ENCODE data around the gene BHLHE23. TPM values are rescaled to one million over a fixed set of nuclear protein-coding genes. Genes with fewer than 3 reads are reported as not detected.

BHLHE23 gene
- total and polyA plus RNA-seq, 12 donors = 0.03 TPM; not detected in 11

DNA sequence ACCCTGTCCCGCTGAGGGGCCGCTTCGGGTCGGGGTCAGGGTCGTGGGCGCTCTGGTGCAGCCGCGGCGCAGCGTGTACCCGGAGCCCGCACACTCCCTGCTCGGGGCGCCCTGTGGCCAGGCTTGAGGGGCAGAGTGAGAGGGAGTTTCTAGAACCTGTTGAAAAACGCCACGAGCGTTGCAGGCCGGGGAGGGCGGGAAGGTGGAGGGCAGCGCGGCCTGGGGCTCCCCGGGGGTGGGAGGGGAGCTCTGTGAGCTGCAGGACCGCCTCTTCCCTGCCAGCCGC, 539 bp upstream of the BHLHE23 start:
- ATAC-seq (no peak), DNase-seq (no peak)
- TF ChIP-seq, protein P1, sequence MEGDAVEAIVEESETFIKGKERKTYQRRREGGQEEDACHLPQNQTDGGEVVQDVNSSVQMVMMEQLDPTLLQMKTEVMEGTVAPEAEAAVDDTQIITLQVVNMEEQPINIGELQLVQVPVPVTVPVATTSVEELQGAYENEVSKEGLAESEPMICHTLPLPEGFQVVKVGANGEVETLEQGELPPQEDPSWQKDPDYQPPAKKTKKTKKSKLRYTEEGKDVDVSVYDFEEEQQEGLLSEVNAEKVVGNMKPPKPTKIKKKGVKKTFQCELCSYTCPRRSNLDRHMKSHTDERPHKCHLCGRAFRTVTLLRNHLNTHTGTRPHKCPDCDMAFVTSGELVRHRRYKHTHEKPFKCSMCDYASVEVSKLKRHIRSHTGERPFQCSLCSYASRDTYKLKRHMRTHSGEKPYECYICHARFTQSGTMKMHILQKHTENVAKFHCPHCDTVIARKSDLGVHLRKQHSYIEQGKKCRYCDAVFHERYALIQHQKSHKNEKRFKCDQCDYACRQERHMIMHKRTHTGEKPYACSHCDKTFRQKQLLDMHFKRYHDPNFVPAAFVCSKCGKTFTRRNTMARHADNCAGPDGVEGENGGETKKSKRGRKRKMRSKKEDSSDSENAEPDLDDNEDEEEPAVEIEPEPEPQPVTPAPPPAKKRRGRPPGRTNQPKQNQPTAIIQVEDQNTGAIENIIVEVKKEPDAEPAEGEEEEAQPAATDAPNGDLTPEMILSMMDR (IDR thresholded peaks at IDR 0.05) = no peak
- 2 to 3% methylated on average over 24 of the region's 24 CpGs for WGBS, 2 donors
- peak overlapping the region in 5 of 10 donors; percentile 10 to 36 (median 12) for H3K4me3 ChIP-seq
- H3K4me1 ChIP-seq = peaks cover 6 to 48% (median 23%) of the 10 kb centered on the region in 9 donors
- intact Hi-C loops (cut with DNase I) = loop anchor here in 6 of 10 donors (5.0 to 10.0 kb wide), 6 partner anchors 53 to 135 kb away; partner anchors contain the start of gene SLC17A9 (in 1 of the 6)
- H3K27me3 ChIP-seq = peaks cover 67 to 100% (median 100%) of the 10 kb centered on the region in 7 donors
- H3K9me3 ChIP-seq = peaks cover 0 to under 1% (median 0%) of the 10 kb centered on the region in 11 donors
- no peaks in the 10 kb centered on the region for H3K36me3 ChIP-seq
- H3K27ac ChIP-seq = no peak overlapping the region

DNA sequence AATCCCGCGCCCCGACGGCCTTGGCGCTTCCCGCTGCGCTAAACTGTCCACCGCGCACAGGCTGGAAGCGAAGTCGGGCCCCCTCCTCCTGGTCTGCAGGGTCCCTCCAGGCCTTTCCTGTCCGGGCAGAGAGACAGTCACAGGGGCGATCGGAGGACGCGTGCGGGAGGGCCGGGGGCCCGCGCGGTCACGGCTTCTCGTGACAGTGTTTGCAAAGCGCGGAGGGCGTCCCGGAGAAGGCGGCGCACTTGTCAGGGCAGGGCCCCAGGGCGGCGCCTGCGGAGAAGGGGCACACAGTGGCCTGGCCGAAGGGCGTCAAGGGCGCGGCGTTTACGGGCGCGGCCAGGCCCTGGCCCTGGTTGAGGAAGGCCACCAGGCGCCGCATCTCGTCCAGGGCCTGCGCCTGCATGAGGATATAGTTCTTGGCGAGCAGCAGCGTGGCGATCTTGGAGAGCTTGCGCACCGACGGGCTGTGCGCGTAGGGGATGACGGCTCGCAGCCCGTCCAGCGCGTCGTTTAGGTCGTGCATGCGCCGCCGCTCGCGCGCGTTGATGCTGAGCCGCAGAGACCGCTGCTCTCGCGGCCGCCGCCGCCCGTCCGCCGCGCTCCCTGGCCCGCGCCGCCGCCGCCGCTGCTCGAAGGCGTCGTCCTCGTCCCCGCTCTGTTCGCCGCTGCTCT, 763 bp downstream of the BHLHE23 start:
- H3K4me3 ChIP-seq = peak overlapping the region in 1 of 10 donors; percentile 19
- 2% methylated on average over 90 of the region's 90 CpGs for WGBS, 2 donors
- peaks cover 67 to 100% (median 100%) of the 10 kb centered on the region in 7 donors for H3K27me3 ChIP-seq
- no peak for ATAC-seq
- TF ChIP-seq, protein P1 (IDR thresholded peaks at IDR 0.05) = no peak
- no peaks in the 10 kb centered on the region for H3K9me3 ChIP-seq
- peaks cover 6 to 48% (median 23%) of the 10 kb centered on the region in 9 donors for H3K4me1 ChIP-seq
- no peaks in the 10 kb centered on the region for H3K36me3 ChIP-seq
- H3K27ac ChIP-seq = no peak overlapping the region
- intact Hi-C loops (cut with DNase I) = loop anchor here in 6 of 10 donors (5.0 to 10.0 kb wide), 6 partner anchors 51 to 134 kb away; partner anchors contain the start of gene SLC17A9 (in 1 of the 6)
- DNase-seq = peak in 1 of 2 donors; percentile 7

DNA sequence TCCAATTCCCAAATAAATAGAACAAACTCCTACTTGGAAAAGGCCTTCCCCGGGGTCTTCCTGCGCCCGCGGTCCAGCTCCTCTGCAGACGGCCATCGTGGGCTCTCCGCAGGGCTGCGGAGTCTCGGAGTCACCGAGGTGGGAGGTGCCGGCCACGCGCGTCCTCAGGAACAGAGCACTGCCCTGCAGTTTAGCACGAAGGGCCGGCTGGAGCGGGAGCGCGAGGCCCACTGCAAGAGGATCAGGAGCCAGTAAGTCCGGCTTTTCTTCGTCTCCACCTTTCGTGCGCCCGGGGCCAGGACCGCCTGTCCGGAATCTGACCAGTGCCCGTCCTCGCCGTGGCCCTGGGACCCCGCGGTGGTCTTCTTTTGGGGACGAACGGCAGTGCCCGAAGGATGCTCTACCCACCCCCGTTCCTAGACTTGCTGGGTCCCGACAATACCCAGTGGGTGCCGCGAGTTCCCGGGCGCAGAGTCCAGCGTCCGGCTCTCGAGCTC, 1.4 kb downstream of the BHLHE23 start:
- intact Hi-C loops (cut with DNase I) = loop anchor here in 6 of 10 donors (5.0 to 10.0 kb wide), 6 partner anchors 51 to 133 kb away; partner anchors contain the start of gene SLC17A9 (in 1 of the 6)

More for the DNA sequence above, 1.4 kb downstream of the BHLHE23 start:
- Histone ChIP-seq H3K4me3 (no peak overlapping the region), H3K27me3 (peaks cover 67 to 100% (median 98%) of the 10 kb centered on the region in 7 donors), H3K27ac (no peak overlapping the region), H3K4me1 (peaks cover 6 to 45% (median 23%) of the 10 kb centered on the region in 9 donors), H3K36me3 (no peaks in the 10 kb centered on the region), H3K9me3 (no peaks in the 10 kb centered on the region)
- ATAC-seq = no peak
- DNase-seq = no peak
- TF ChIP-seq, protein P1 (IDR thresholded peaks at IDR 0.05) = no peak
- 4 to 6% methylated on average over 43 of the region's 43 CpGs for WGBS, 2 donors
